Smooth muscle cell (in vitro differentiated cells): ENCODE measurements around the gene SH3YL1. TPM values are rescaled to one million over a fixed set of nuclear protein-coding genes. Genes with fewer than 3 reads are reported as not detected.

Experiments used
- DNase-seq: peaks from one replicate; lab custom pipeline; 2025; ENCODE audit not compliant: unreplicated experiment; lab: John Stamatoyannopoulos, UW
- H2AFZ ChIP-seq: fragments of 200-600 bp; sonication (generic); 2 replicates; pipeline ENCODE4 v1.6.0; 2016; ENCODE audit warnings: antibody characterized with exemption, low read depth, mild to moderate bottlenecking
- H3F3A ChIP-seq: fragments of 200-600 bp; sonication (generic); 2 replicates; pipeline ENCODE4 v1.6.0; 2017; ENCODE audit warnings: antibody characterized with exemption, low read depth
- H3K27ac ChIP-seq: fragments of 200-600 bp; sonication (generic); 2 replicates; pipeline ENCODE4 v1.5.1; 2016; ENCODE audit warnings: low read depth, mild to moderate bottlenecking
- H3K27me3 ChIP-seq: fragments of 200-600 bp; sonication (generic); 2 replicates; pipeline ENCODE4 v1.6.1; 2016; ENCODE audit warnings: low read depth, mild to moderate bottlenecking
- H3K36me3 ChIP-seq: fragments of 200-600 bp; sonication (generic); 2 replicates; pipeline ENCODE4 v1.5.1; 2016; ENCODE audit warnings: low read depth
- H3K4me1 ChIP-seq: fragments of 200-600 bp; sonication (generic); 2 replicates; pipeline ENCODE4 v1.5.1; 2016; ENCODE audit warnings: low read depth
- H3K4me2 ChIP-seq: fragments of 200-600 bp; sonication (generic); 2 replicates; pipeline ENCODE4 v1.6.0; 2016; ENCODE audit warnings: mild to moderate bottlenecking
- H3K4me3 ChIP-seq: fragments of 200-600 bp; sonication (generic); 2 replicates; pipeline ENCODE4 v1.5.1; 2016; ENCODE audit warnings: mild to moderate bottlenecking
- H3K79me2 ChIP-seq: fragments of 200-600 bp; sonication (generic); 2 replicates; pipeline ENCODE4 v1.6.0; 2016; ENCODE audit warnings: low read depth, mild to moderate bottlenecking
- H3K9ac ChIP-seq: fragments of 200-600 bp; sonication (generic); 2 replicates; pipeline ENCODE4 v1.6.0; 2016; ENCODE audit warnings: low read depth
- H3K9me3 ChIP-seq: fragments of 200-600 bp; sonication (generic); replicated peaks from 2 replicates; pipeline ENCODE4 v1.5.1; 2016; ENCODE audit warnings: low read depth
- H4K20me1 ChIP-seq: fragments of 200-600 bp; sonication (generic); 2 replicates; pipeline ENCODE4 v1.6.0; 2016; ENCODE audit warnings: low read depth
- WGBS: methylation state at CpG from one replicate; pipeline ENCODE4 v1.1.7; 2016; ENCODE audit warnings: low lambda C conversion rate; 5-methylcytosine and 5-hydroxymethylcytosine counted together
- polyA plus RNA-seq: library from polyadenylated mRNA; unstranded; fragments of >200 nt; fragmentation: Nextera tagmentation; extraction: Ambion mirVana; gene quantifications from 2 replicates; pipeline ENCODE4 v1.2.1, GENCODE V29; 2016
- total RNA-seq: library from RNA; depleted of rRNA; stranded (reverse); fragments of >200 nt; gene quantifications from 2 replicates; pipeline ENCODE4 v1.2.3, GENCODE V29; 2014
- TF ChIP-seq, protein P1 (sequence below): fragments of 200-600 bp; sonication (generic); IDR thresholded peaks from 2 replicates; pipeline ENCODE4 v1.5.1; 2017; ENCODE audit warnings: borderline replicate concordance, mild to moderate bottlenecking, antibody characterized with exemption; ENCODE audit not compliant: insufficient read depth, poor library complexity, severe bottlenecking

The SH3YL1 gene
- total and polyA plus RNA-seq, 2 experiments from 2014 or later, result 12.1 to 42.8 TPM

DNA sequence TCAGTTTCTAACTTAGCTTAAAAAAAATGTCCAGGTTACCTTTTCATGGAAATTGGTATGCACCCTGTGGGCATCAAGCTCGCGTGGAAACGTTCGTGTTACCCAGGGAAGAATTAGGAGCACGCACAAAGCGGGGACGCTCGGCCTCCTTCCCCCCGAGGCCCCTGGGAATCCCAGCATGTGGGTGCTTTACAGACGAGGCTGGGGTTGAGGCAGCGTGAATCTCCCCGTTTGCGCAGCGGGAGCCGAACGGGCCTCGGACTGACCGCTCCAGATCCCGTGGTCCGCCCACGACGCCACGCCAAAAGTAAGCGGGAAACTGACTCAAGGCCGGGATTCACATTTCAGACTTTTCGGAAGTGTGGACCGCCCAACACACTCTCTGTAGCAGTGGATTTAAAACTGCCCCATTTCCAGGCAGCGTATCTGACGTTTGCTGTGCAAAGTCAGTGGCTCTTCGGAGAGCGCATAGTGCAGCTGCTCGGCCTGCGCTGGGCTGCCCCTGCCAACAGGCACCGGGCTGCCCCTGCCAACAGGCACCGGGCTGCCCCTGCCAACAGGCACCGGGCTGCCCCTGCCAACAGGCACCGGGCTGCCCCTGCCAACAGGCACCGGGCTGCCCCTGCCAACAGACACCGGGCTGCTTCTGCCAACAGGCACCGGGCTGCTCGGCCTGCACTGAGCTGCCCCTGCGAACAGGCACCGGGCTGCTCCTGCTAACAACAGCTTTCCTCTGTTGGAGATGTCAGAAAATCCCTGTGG, 49.7 kb downstream of the SH3YL1 start:
- TF ChIP-seq, protein P1, sequence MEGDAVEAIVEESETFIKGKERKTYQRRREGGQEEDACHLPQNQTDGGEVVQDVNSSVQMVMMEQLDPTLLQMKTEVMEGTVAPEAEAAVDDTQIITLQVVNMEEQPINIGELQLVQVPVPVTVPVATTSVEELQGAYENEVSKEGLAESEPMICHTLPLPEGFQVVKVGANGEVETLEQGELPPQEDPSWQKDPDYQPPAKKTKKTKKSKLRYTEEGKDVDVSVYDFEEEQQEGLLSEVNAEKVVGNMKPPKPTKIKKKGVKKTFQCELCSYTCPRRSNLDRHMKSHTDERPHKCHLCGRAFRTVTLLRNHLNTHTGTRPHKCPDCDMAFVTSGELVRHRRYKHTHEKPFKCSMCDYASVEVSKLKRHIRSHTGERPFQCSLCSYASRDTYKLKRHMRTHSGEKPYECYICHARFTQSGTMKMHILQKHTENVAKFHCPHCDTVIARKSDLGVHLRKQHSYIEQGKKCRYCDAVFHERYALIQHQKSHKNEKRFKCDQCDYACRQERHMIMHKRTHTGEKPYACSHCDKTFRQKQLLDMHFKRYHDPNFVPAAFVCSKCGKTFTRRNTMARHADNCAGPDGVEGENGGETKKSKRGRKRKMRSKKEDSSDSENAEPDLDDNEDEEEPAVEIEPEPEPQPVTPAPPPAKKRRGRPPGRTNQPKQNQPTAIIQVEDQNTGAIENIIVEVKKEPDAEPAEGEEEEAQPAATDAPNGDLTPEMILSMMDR, result no peak
- Histone ChIP-seq H3K79me2 (no peaks in the 10 kb centered on the region), H3K36me3 (peaks cover 8% of the 10 kb centered on the region), H3K27ac (no peak overlapping the region), H3K4me2 (no peak overlapping the region), H3K9me3 (no peaks in the 10 kb centered on the region), H4K20me1 (no peaks in the 10 kb centered on the region), H3K4me1 (no peaks in the 10 kb centered on the region), H3F3A (no peaks in the 10 kb centered on the region), H3K27me3 (no peaks in the 10 kb centered on the region), H3K9ac (no peak overlapping the region), H3K4me3 (no peak overlapping the region), H2AFZ (no peak overlapping the region)
- no peak for DNase-seq
- WGBS, result 94% methylated on average over 43 of the region's 43 CpGs

DNA sequence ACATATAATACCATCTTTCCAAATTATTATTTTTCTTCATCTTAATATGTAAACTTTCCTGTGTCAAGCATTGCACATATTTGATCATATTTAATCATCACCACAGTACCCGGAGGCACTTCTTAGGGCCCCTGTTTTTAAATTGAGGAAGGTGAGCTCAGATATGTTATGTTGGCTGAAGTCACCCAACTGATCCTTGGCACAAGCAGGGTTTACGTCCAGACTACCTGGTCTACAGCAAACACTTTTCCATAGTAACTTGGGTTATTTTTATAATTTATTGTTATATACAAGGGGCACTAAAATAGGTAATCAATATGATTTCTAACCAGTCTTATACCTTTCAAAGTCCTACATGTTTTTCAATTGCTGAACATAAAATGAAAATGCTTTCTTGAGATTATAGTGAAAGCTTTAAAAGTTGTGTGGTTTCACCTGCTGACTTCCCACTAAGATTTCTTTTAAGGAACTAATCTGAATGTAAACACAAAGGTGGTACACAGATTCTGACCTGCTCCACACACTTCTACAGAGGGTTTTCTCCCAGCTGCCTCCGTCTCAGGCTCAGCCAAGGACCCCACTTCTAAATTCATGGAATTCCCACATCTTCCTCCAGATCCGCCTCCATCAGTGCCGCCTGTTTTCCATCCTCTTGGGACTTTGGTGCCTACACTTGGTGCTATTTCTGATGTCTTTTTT, 52.2 kb downstream of the SH3YL1 start:
- no peaks in the 10 kb centered on the region for H3K27me3 ChIP-seq
- no peak for DNase-seq
- no peaks in the 10 kb centered on the region for H3K36me3 ChIP-seq
- no peaks in the 10 kb centered on the region for H3K4me1 ChIP-seq
- no peaks in the 10 kb centered on the region for H3K9me3 ChIP-seq
- 84% methylated on average over 5 of the region's 5 CpGs for WGBS
- no peak overlapping the region for H3K4me3 ChIP-seq
- H3K4me2 ChIP-seq, result no peak overlapping the region
- no peaks in the 10 kb centered on the region for H4K20me1 ChIP-seq
- H2AFZ ChIP-seq, result no peak overlapping the region
- no peak overlapping the region for H3K9ac ChIP-seq
- H3K79me2 ChIP-seq, result no peaks in the 10 kb centered on the region
- TF ChIP-seq, protein P1, result no peak
- H3F3A ChIP-seq, result no peaks in the 10 kb centered on the region
- no peak overlapping the region for H3K27ac ChIP-seq

DNA sequence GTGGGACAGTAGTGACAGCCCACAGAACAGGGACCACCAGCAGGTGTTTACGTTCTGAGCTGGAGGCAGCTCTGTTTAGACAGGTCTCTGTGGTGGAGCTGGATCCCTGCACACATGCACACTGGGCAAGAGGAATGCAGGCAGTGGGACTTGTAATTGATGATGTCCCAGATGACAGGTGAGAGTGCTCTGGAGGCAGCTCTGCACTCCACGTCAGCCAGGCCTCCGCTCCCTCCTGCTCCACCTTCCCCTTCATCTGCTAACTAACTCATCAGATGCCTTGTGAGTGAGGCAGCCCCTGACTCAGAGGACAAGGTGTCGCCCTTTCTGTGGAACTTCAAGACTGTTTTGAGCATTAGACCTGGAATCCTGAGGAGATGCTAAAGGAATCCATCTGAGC, 53.2 kb downstream of the SH3YL1 start:
- H3K4me2 ChIP-seq, result no peak overlapping the region
- no peaks in the 10 kb centered on the region for H3K9me3 ChIP-seq
- no peak overlapping the region for H3K27ac ChIP-seq
- H3K79me2 ChIP-seq, result no peaks in the 10 kb centered on the region
- no peaks in the 10 kb centered on the region for H3F3A ChIP-seq
- no peaks in the 10 kb centered on the region for H3K27me3 ChIP-seq
- no peak overlapping the region for H3K9ac ChIP-seq
- DNase-seq, result no peak
- no peaks in the 10 kb centered on the region for H3K36me3 ChIP-seq
- TF ChIP-seq, protein P1, result no peak
- H4K20me1 ChIP-seq, result no peaks in the 10 kb centered on the region
- no peak overlapping the region for H2AFZ ChIP-seq
- no peaks in the 10 kb centered on the region for H3K4me1 ChIP-seq
- no peak overlapping the region for H3K4me3 ChIP-seq
- 70% methylated on average over 4 of the region's 4 CpGs for WGBS
